Natural killer cell (primary cell): ENCODE data around the gene MSMB. TPM values are rescaled to one million over a fixed set of nuclear protein-coding genes. Genes with fewer than 3 reads are reported as not detected.

Source experiments
- ATAC-seq, 3 donors: fragments of 150-1000 bp in 2 of 3; fragments of 200-7000 bp in 1 of 3; cut with Tn5 transposase; 1 replicate in 1 of 3; 2 replicates in 2 of 3; pipeline ENCODE4 v1.10.0; 2021; ENCODE audit warnings: mild to moderate bottlenecking in 2 of 3, moderate library complexity in 2 of 3
- DNase-seq, 2 donors: peaks; one replicate each; pipeline versions ENCODE4 v3.0.0 to v3.0.0-alpha.2; 2013 to 2021; ENCODE audit warnings: mixed read lengths in 1 of 2
- H3K27ac ChIP-seq: one replicate; pipeline ENCODE4 v1.5.1; 2013; ENCODE audit warnings: mild to moderate bottlenecking, low read length
- H3K27me3 ChIP-seq: one replicate; pipeline ENCODE4 v1.6.1; 2013; ENCODE audit warnings: low read length; ENCODE audit not compliant: control insufficient read depth, insufficient read depth
- H3K36me3 ChIP-seq: one replicate; pipeline ENCODE4 v1.6.1; 2013; ENCODE audit warnings: low read length; ENCODE audit not compliant: control insufficient read depth, insufficient read depth
- H3K4me1 ChIP-seq: one replicate; pipeline ENCODE4 v1.6.1; 2013; ENCODE audit warnings: low read length; ENCODE audit not compliant: control insufficient read depth, insufficient read depth
- H3K4me3 ChIP-seq: one replicate; pipeline ENCODE4 v1.5.1; 2013; ENCODE audit warnings: low read length
- H3K9me3 ChIP-seq: one replicate; pipeline ENCODE4 v1.6.1; 2013; ENCODE audit warnings: low read length; ENCODE audit not compliant: control insufficient read depth, insufficient read depth
- H3K27ac Mint-ChIP-seq, 2 donors: one replicate each; pipeline ENCODE4 v1.8.0; 2022; ENCODE audit warnings: mild to moderate bottlenecking in 2 of 2, mixed read lengths in 2 of 2, moderate library complexity in 1 of 2
- H3K27me3 Mint-ChIP-seq, 2 donors: one replicate each; pipeline ENCODE4 v1.8.0; 2022; ENCODE audit warnings: low read depth in 2 of 2, mixed read lengths in 2 of 2
- H3K36me3 Mint-ChIP-seq: one replicate; pipeline ENCODE4 v1.8.0; 2022; ENCODE audit warnings: mixed read lengths
- H3K4me1 Mint-ChIP-seq, 2 donors: one replicate each; pipeline ENCODE4 v1.8.0; 2022; ENCODE audit warnings: mixed read lengths in 2 of 2
- H3K4me3 Mint-ChIP-seq: one replicate; pipeline ENCODE4 v1.8.0; 2022; ENCODE audit warnings: mild to moderate bottlenecking, moderate library complexity, mixed read lengths
- H3K9me3 Mint-ChIP-seq, 2 donors: one replicate each; pipeline ENCODE4 v1.8.0; 2022; ENCODE audit warnings: mixed read lengths in 2 of 2
- WGBS: methylation state at CpG from one replicate; pipeline ENCODE4 v1.1.7; 2013; ENCODE audit warnings: missing lambda C conversion rate; ENCODE audit not compliant: insufficient coverage; 5-methylcytosine and 5-hydroxymethylcytosine counted together
- intact Hi-C: fragments of 100-400 bp; cut with micrococcal nuclease; formaldehyde crosslinking; loops from one replicate; pipeline ENCODE4 v1.14.2; 2022
- total RNA-seq, 4 donors: library from RNA; stranded (reverse); fragments of 120-200 nt in 1 of 4; gene quantifications; one replicate each; pipeline versions ENCODE4 v1.2.3 to v1.2.4, GENCODE V29; 2013 to 2022
- TF ChIP-seq, protein P1 (sequence below): fragments of 200-600 bp; IDR thresholded peaks from one replicate; pipeline ENCODE4 v1.8.0; 2022; ENCODE audit warnings: antibody characterized with exemption

The MSMB gene
- total RNA-seq, 3 donors from 2014 or later (not counting 1 experiment from before 2014, with no cell fraction given), result not detected

DNA sequence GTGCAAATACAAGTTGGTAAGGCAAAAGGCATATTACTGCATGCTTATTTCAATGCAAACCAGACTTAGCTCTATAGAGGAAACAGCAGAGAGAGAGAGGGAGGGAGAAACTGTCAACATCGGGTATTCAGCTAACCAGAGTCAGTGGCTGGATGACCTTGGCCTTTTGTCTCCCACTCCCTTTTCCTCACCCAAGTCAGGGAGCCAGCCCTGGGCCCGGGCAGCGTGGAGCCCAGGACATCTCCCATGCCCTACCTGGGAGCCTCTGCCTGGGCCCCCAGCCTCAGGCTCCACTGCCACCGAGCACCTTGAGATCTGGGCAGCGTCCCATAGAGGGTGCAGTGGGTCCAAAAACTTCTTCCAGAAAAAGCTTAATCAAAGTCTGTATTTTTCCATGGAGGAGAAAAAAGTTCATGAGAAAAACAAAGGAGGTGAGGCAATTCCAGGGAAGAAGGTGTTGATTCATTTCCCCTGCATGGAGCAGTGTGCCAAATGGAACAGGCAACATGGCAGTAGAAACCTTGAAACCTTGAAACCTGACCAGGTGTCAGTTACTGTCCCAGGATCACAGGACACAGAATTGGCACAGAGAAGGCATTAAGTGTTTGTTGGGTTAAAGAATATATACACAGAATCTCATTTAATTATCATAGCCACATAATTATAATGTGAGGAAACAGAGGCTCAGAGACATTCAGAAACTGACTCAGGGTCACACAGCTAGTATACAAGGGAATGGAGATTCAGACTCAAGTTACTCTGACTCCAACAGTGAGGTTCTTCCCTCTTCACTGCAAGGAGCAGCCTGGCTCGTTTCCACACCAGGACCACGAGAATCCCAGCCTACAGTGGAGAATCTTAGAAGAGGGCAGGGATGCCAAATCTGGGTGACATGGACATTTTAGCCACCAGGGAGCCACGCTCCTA, 9.9 kb downstream of the MSMB start:
- Histone ChIP-seq H3K9me3 (no peaks in the 10 kb centered on the region), H3K36me3 (no peaks in the 10 kb centered on the region), H3K27me3 (no peaks in the 10 kb centered on the region), H3K27ac (no peak overlapping the region), H3K4me1 (no peaks in the 10 kb centered on the region), H3K4me3 (no peak overlapping the region)
- H3K4me3 Mint-ChIP-seq, result no peak overlapping the region
- DNase-seq (no peak), ATAC-seq (no peak)
- 62% methylated on average over 8 of the region's 8 CpGs for WGBS
- no peaks in the 10 kb centered on the region for H3K9me3 Mint-ChIP-seq
- H3K4me1 Mint-ChIP-seq, result peaks cover 0 to 4% of the 10 kb centered on the region in 2 donors
- no peaks in the 10 kb centered on the region for H3K36me3 Mint-ChIP-seq
- no peak overlapping the region for H3K27ac Mint-ChIP-seq
- TF ChIP-seq, protein P1, sequence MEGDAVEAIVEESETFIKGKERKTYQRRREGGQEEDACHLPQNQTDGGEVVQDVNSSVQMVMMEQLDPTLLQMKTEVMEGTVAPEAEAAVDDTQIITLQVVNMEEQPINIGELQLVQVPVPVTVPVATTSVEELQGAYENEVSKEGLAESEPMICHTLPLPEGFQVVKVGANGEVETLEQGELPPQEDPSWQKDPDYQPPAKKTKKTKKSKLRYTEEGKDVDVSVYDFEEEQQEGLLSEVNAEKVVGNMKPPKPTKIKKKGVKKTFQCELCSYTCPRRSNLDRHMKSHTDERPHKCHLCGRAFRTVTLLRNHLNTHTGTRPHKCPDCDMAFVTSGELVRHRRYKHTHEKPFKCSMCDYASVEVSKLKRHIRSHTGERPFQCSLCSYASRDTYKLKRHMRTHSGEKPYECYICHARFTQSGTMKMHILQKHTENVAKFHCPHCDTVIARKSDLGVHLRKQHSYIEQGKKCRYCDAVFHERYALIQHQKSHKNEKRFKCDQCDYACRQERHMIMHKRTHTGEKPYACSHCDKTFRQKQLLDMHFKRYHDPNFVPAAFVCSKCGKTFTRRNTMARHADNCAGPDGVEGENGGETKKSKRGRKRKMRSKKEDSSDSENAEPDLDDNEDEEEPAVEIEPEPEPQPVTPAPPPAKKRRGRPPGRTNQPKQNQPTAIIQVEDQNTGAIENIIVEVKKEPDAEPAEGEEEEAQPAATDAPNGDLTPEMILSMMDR, result no peak
- intact Hi-C loops, result no loop called here
- H3K27me3 Mint-ChIP-seq, result peaks cover 8 to 11% of the 10 kb centered on the region in 2 donors

DNA sequence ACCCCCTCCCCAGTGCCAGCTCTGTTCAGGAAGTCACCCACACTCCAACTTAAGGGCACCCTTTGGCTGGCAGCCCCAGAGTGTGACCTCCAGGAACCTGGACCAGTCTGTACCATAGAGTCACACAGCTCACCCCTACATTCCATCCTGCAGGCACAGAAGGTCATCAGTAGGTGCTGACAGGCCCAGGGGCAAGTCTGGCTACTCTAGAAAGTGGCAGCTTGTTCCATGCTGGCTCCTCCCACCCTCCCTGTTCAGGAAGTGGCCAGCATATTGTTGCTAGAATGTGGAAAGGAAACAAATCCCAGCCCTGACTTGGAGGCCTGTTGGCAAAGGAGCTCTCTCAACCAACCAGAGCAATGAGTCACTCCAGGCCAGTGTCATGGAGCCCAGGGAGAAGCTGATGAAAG, 12.5 kb downstream of the MSMB start:
- H3K27ac ChIP-seq, result no peak overlapping the region
- no peak overlapping the region for H3K4me3 Mint-ChIP-seq
- no peaks in the 10 kb centered on the region for H3K36me3 ChIP-seq
- peaks cover 8 to 11% of the 10 kb centered on the region in 2 donors for H3K27me3 Mint-ChIP-seq
- no peaks in the 10 kb centered on the region for H3K9me3 ChIP-seq
- ATAC-seq (no peak), DNase-seq (no peak)
- intact Hi-C loops, result no loop called here
- TF ChIP-seq, protein P1, result no peak
- H3K4me1 ChIP-seq, result peaks cover 10% of the 10 kb centered on the region
- no peak overlapping the region for H3K4me3 ChIP-seq
- H3K27ac Mint-ChIP-seq, result no peak overlapping the region
- no peaks in the 10 kb centered on the region for H3K27me3 ChIP-seq
- H3K9me3 Mint-ChIP-seq, result no peaks in the 10 kb centered on the region
- H3K36me3 Mint-ChIP-seq, result no peaks in the 10 kb centered on the region
- H3K4me1 Mint-ChIP-seq, result peaks cover 18 to 26% of the 10 kb centered on the region in 2 donors

DNA sequence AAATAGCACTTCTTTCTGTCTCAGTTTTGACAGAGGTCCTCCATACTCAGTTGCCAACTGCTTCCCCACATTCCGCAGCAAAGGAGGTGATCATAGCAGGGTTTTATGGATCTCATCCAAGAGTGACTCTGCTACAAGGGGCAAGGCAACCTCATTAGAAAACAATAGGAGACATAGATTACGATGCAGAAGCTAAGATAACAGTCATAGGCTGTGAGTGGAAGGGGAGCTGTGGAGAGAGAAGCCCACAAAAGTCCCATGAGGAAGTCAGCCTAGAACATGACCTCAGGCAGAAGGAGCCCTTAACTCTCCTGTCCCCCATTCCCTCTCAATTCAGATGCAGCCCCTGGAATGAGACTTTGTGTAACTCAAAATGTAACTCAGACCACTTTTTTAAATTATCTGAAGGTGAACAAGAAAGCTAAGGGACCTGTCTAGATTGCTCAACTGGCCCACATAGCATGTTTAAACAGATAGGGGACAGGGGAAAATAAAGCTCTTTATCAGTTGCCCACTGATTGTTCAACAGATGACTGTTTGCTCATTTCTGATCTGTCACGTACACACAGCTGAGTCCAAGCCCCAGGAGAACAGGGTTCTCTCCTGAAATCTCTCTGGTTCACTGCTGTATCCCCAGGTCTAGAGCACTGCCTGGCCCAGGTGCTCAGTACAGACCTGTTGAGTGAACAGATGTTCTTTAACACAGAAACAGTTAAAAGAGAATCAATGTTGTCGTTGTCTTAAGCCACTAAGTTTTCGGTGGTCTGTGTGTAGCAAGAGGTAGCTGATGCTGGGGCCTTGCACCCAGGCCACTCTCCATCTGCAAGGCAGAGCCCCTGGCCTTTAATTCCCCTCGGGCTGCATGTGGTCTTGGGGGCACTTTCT, 14.2 kb downstream of the MSMB start:
- peak overlapping the region; percentile 72 for H3K4me3 Mint-ChIP-seq

More for the DNA sequence above, 14.2 kb downstream of the MSMB start:
- H3K36me3 ChIP-seq, result no peaks in the 10 kb centered on the region
- Mint-ChIP-seq H3K27ac (peak overlapping the region; percentile 57 to 60), H3K9me3 (no peaks in the 10 kb centered on the region), H3K27me3 (peaks cover 6 to 8% of the 10 kb centered on the region in 2 donors), H3K36me3 (no peaks in the 10 kb centered on the region), H3K4me1 (peaks cover 35 to 42% of the 10 kb centered on the region in 2 donors)
- ATAC-seq, result no peak
- no peak for DNase-seq
- H3K4me3 ChIP-seq, result no peak overlapping the region
- TF ChIP-seq, protein P1, result no peak
- intact Hi-C loops, result no loop called here
- H3K4me1 ChIP-seq, result peaks cover 13% of the 10 kb centered on the region
- H3K27me3 ChIP-seq, result no peaks in the 10 kb centered on the region
- no peaks in the 10 kb centered on the region for H3K9me3 ChIP-seq
- WGBS, result 86% methylated on average over 6 of the region's 6 CpGs
- no peak overlapping the region for H3K27ac ChIP-seq
